HepG2 (cell line): ENCODE measurements around the gene NFATC1. TPM values are rescaled to one million over a fixed set of nuclear protein-coding genes. Genes with fewer than 3 reads are reported as not detected.

Experiments used
- ATAC-seq: fragments of 200-7000 bp; cut with Tn5 transposase; 3 replicates; pipeline ENCODE4 v1.9.1; 2020; ENCODE audit warnings: mild to moderate bottlenecking, moderate library complexity
- BruUV-seq: library from RNA; stranded (reverse); fragments of 400-500 nt; replicated peaks from 2 replicates; lab custom pipeline; 2021; lab: Mats Ljungman, UMichigan
- CTCF ChIA-PET: fragments of 300-600 bp; formaldehyde crosslinking; extraction: SDS; loops from one replicate; lab custom pipeline; 2021; ENCODE audit warnings: low total read pairs, inconsistent platforms, low intra/inter-chr PET ratio; lab: Yijun Ruan, JAX
- POLR2A ChIA-PET: fragments of 350-600 bp; sonication (Branson Sonifier 250); formaldehyde crosslinking; loops from one replicate; lab custom pipeline; 2020; ENCODE audit warnings: antibody characterized with exemption, inconsistent platforms; lab: Yijun Ruan, JAX
- DNase-seq: peaks from one replicate; pipeline ENCODE4 v3.0.0-alpha.2; 2015; ENCODE audit warnings: low spot score
- FAIRE-seq: peaks from 3 replicates; lab custom pipeline; 2011; peaks lifted over from hg19 to GRCh38; lab: Jason Lieb, UNC
- H2AFZ ChIP-seq: one replicate; pipeline ENCODE4 v1.6.1; 2011; ENCODE audit warnings: low read length, inconsistent platforms
- H3K27ac ChIP-seq: fragments of 300-600 bp; 3 replicates; pipeline ENCODE4 v1.8.0; 2011; ENCODE audit warnings: mixed run types, mild to moderate bottlenecking, mixed read lengths, low read length, inconsistent platforms; ENCODE audit not compliant: insufficient read depth; ENCODE audit errors: extremely low read length
- H3K27me3 ChIP-seq, 2 experiments: fragments of 200-600 bp in 1 of 2; 2 replicates in 1 of 2; 3 replicates in 1 of 2; pipeline versions ENCODE4 v1.6.0 to v1.8.0; 2011; ENCODE audit warnings: low read length in 2 of 2, mild to moderate bottlenecking in 2 of 2, moderate library complexity in 2 of 2, inconsistent platforms in 1 of 2; ENCODE audit not compliant: insufficient read depth in 2 of 2, control insufficient read depth in 1 of 2
- H3K36me3 ChIP-seq, 2 experiments: fragments of 200-600 bp in 1 of 2; replicated peaks in 1 of 2; 2 replicates in 1 of 2; 3 replicates in 1 of 2; pipeline versions ENCODE4 v1.5.1 to v1.8.0; 2011; ENCODE audit warnings: low read length in 2 of 2, inconsistent platforms in 1 of 2; ENCODE audit not compliant: insufficient read depth in 2 of 2, control insufficient read depth in 1 of 2
- H3K4me1 ChIP-seq: 2 replicates; pipeline ENCODE4 v1.5.1; 2012; ENCODE audit warnings: low read length, inconsistent platforms; ENCODE audit not compliant: insufficient read depth
- H3K4me2 ChIP-seq: 2 replicates; pipeline ENCODE4 v1.6.0; 2011; ENCODE audit warnings: low read depth, low read length, inconsistent platforms
- H3K4me3 ChIP-seq, 3 experiments: fragments of 200-600 bp in 1 of 3; sonication (generic), shearing (Covaris generic) in 1 of 3; replicated peaks in 1 of 3; 2 replicates each; pipeline ENCODE4 v1.5.1; 2011 to 2016; ENCODE audit warnings: low read length in 3 of 3, inconsistent platforms in 2 of 3, low read depth in 2 of 3, mild to moderate bottlenecking in 2 of 3, control low read depth in 1 of 3, mixed read lengths in 1 of 3; ENCODE audit not compliant: insufficient read depth in 1 of 3
- H3K79me2 ChIP-seq: one replicate; pipeline ENCODE4 v1.6.1; 2011; ENCODE audit warnings: low read length, inconsistent platforms; ENCODE audit not compliant: insufficient read depth
- H3K9ac ChIP-seq: 2 replicates; pipeline ENCODE4 v1.6.0; 2011; ENCODE audit warnings: mild to moderate bottlenecking, low read depth, low read length, inconsistent platforms; ENCODE audit not compliant: insufficient read depth
- H3K9me3 ChIP-seq: 2 replicates; pipeline ENCODE4 v1.5.1; 2012; ENCODE audit warnings: mild to moderate bottlenecking, low read length
- H4K20me1 ChIP-seq: 2 replicates; pipeline ENCODE4 v1.6.0; 2011; ENCODE audit warnings: inconsistent platforms, mild to moderate bottlenecking, low read length, moderate library complexity; ENCODE audit not compliant: insufficient read depth
- FUBP1 ChIP-seq: sonication (generic); formaldehyde crosslinking; IDR thresholded peaks from 2 replicates; pipeline ENCODE4 v1.5.1; 2020; ENCODE audit warnings: missing genetic modification reagents, mild to moderate bottlenecking, borderline replicate concordance
- MTA3 ChIP-seq: sonication (generic); formaldehyde crosslinking; IDR thresholded peaks from 2 replicates; pipeline ENCODE4 v1.4.0; 2020; ENCODE audit warnings: missing genetic modification reagents
- STAT6 ChIP-seq: sonication (generic); formaldehyde crosslinking; IDR thresholded peaks from 2 replicates; pipeline ENCODE4 v1.4.0; 2020; ENCODE audit warnings: missing genetic modification reagents, mild to moderate bottlenecking, borderline replicate concordance
- ZBTB2 ChIP-seq: sonication (generic); formaldehyde crosslinking; IDR thresholded peaks from 2 replicates; pipeline ENCODE4 v1.8.0; 2022; ENCODE audit warnings: low read depth, missing genetic modification reagents
- ZBTB7A ChIP-seq: sonication (generic); formaldehyde crosslinking; IDR thresholded peaks from 2 replicates; pipeline ENCODE4 v1.8.0; 2022; ENCODE audit warnings: mild to moderate bottlenecking, missing genetic modification reagents
- ZNF12 ChIP-seq: sonication (generic); formaldehyde crosslinking; IDR thresholded peaks from 2 replicates; pipeline ENCODE4 v1.5.0; 2020; ENCODE audit warnings: missing genetic modification reagents
- ZNF232 ChIP-seq: sonication (generic); formaldehyde crosslinking; IDR thresholded peaks from 2 replicates; pipeline ENCODE4 v1.4.0; 2020; ENCODE audit warnings: missing genetic modification reagents, borderline replicate concordance
- ZNF468 ChIP-seq: sonication (generic); formaldehyde crosslinking; IDR thresholded peaks from 2 replicates; pipeline ENCODE4 v1.8.0; 2022; ENCODE audit warnings: mild to moderate bottlenecking, moderate library complexity, missing genetic modification reagents
- ZNF552 ChIP-seq: sonication (generic); formaldehyde crosslinking; IDR thresholded peaks from 2 replicates; pipeline ENCODE4 v1.9.0; 2022; ENCODE audit warnings: missing genetic modification reagents, mild to moderate bottlenecking, borderline replicate concordance
- ZNF576 ChIP-seq: sonication (generic); formaldehyde crosslinking; IDR thresholded peaks from 2 replicates; pipeline ENCODE4 v1.4.0; 2020; ENCODE audit warnings: mild to moderate bottlenecking, missing genetic modification reagents
- ZNF766 ChIP-seq: sonication (generic); formaldehyde crosslinking; IDR thresholded peaks from 2 replicates; pipeline ENCODE4 v1.5.0; 2020; ENCODE audit warnings: missing genetic modification reagents, borderline replicate concordance
- ZNF781 ChIP-seq: sonication (generic); formaldehyde crosslinking; IDR thresholded peaks from 2 replicates; pipeline ENCODE4 v1.5.1; 2020; ENCODE audit warnings: borderline replicate concordance, mild to moderate bottlenecking, missing genetic modification reagents; ENCODE audit errors: not compliant biosample characterization
- ZNF850 ChIP-seq: sonication (generic); formaldehyde crosslinking; conservative IDR thresholded peaks from 2 replicates; pipeline ENCODE4 v1.9.0; 2021; ENCODE audit warnings: mild to moderate bottlenecking, missing genetic modification reagents
- ZNF878 ChIP-seq: sonication (generic); formaldehyde crosslinking; IDR thresholded peaks from 2 replicates; pipeline ENCODE4 v1.8.1; 2023; ENCODE audit warnings: mild to moderate bottlenecking, missing genetic modification reagents, moderate library complexity
- WGBS: methylation state at CpG from one replicate; pipeline ENCODE4 v1.1.6; 2017; ENCODE audit warnings: low lambda C conversion rate; 5-methylcytosine and 5-hydroxymethylcytosine counted together
- in situ Hi-C: cut with HindIII; loops from 2 replicates; pipeline ENCODE4 v1.10.0; 2017; ENCODE audit warnings: low pct_unique_long_range_greater_than_20kb; ENCODE audit not compliant: extremely low pct_ligation_motif_present
- intact Hi-C: fragments of 100-400 bp; cut with micrococcal nuclease; formaldehyde crosslinking; loops from one replicate; pipeline ENCODE4 v1.10.0; 2022; ENCODE audit not compliant: unreplicated experiment
- polyA plus RNA-seq, 8 experiments: library from polyadenylated mRNA; depleted of rRNA in 3 of 8; stranded (reverse) in 7 of 8; unstranded in 1 of 8; fragments of >200 nt; fragmentation: Illumina TruSeq in 4 of 8; extraction: Trizol in 4 of 8; gene quantifications; 2 replicates each; pipeline versions ENCODE4 v1.2.1 to v1.2.3, GENCODE V29; 2011 to 2016; ENCODE audit warnings: low read depth in 4 of 8, missing spikeins in 1 of 8, mixed read lengths in 1 of 8; ENCODE audit not compliant: insufficient read depth in 1 of 8
- total RNA-seq, 5 experiments: library from RNA; depleted of rRNA; stranded (reverse); fragments of >200 nt; fragmentation: Illumina TruSeq; extraction: Trizol; gene quantifications; 2 replicates each; pipeline ENCODE4 v1.2.3, GENCODE V29; 2016; ENCODE audit warnings: low read depth in 1 of 5

Gene NFATC1
- total and polyA plus RNA-seq, 2 of the 13 experiments (the other 11 are each of a cell fraction or from before 2014, with no cell fraction given) = not detected

- Histone ChIP-seq H3K27ac (no peak overlapping the region), H3K4me2 (no peak overlapping the region), H3K9ac (no peak overlapping the region), H4K20me1 (no peaks in the 10 kb centered on the region), H3K4me1 (no peaks in the 10 kb centered on the region), H3K36me3 (no peaks in the 10 kb centered on the region), H2AFZ (no peak overlapping the region), H3K9me3 (no peaks in the 10 kb centered on the region), H3K4me3 (no peak overlapping the region), H3K79me2 (no peaks in the 10 kb centered on the region), H3K27me3 (peaks cover 2 to 38% of the 10 kb centered on the region in 2 experiments)
- in situ Hi-C loops = no loop called here
- POLR2A ChIA-PET = no interaction called here
- TF ChIP-seq MTA3 (CRISPR knock-in tag) (no peak), ZNF781 (CRISPR knock-in tag) (no peak), ZNF850 (CRISPR knock-in tag) (no peak), ZNF552 (CRISPR knock-in tag) (no peak), ZNF878 (CRISPR knock-in tag) (no peak), ZNF468 (CRISPR knock-in tag) (no peak), ZNF232 (CRISPR knock-in tag) (no peak), ZNF12 (CRISPR knock-in tag) (no peak), ZBTB7A (CRISPR knock-in tag) (no peak), FUBP1 (CRISPR knock-in tag) (no peak), STAT6 (no peak), ZNF766 (no peak), ZNF576 (CRISPR knock-in tag) (no peak), ZBTB2 (CRISPR knock-in tag) (no peak)
- BruUV-seq = no TSS peak
- ATAC-seq = no peak
- intact Hi-C loops = no loop called here
- CTCF ChIA-PET = no interaction called here
- DNase-seq = no peak
- WGBS = 32% methylated on average over 4 of the region's 9 CpGs
- FAIRE-seq = no peak
Measured at GRCh38 chr18:79521416-79522205, 125.9 kb downstream of the NFATC1 start.
